Esophagus muscularis mucosa (tissue), 4 donors: ENCODE measurements around the gene CBX2.

Source experiments
- CTCF ChIP-seq, 3 experiments: fragments of 200-600 bp in 2 of 3; fragments of 450-650 bp in 1 of 3; sonication (generic) in 2 of 3; IDR thresholded peaks; one replicate each; pipeline ENCODE4 v1.5.1; 2017 to 2019; ENCODE audit warnings: antibody characterized with exemption in 3 of 3, mild to moderate bottlenecking in 2 of 3, moderate library complexity in 1 of 3
- EP300 ChIP-seq: sonication (generic); formaldehyde crosslinking; IDR thresholded peaks from one replicate; pipeline ENCODE4 v1.6.1; 2017; ENCODE audit warnings: antibody characterized with exemption
- POLR2A ChIP-seq: fragments of 450-650 bp; IDR thresholded peaks from one replicate; pipeline ENCODE4 v1.6.1; 2017; ENCODE audit warnings: antibody characterized with exemption, moderate library complexity, mild to moderate bottlenecking, low read depth
- POLR2AphosphoS5 ChIP-seq, 2 donors: sonication (generic); formaldehyde crosslinking; IDR thresholded peaks; one replicate each; pipeline ENCODE4 v1.6.1; 2017; ENCODE audit warnings: antibody characterized with exemption in 2 of 2

DNA sequence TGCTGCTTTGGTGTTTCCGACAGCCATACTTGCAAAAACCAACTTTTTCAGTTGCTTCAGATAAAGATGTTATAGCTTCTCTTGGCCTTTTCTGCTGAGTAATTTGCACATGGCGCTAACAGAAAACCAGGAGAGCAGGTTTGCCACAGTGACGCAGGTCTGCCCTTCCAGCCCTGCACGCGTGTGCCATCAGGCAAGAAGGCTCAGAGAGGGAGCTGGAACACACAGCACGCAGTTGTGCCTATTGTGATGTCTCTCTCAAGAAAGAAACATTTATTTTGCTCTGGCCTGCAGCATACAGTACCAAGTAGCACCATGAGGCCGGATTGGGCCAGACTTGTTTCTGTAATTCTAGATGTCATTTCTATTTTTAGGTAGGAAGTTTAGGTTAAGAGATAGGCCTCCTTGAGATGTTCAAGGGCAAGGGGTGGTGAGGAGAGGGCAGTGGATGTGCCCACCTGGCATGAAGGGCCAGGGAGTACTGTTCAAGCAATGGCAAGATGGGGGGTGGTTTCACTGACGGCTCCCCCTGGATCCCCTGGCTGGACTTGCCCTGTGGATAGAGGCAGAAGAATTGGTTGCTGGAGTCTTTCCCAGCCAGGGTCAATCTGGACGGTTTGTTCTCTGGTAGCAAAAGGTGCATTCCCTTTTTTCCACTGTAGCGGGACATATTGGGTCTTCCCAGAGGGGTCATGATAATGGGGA lies 1.9 kb downstream of the CBX2 start:
- TF ChIP-seq CTCF (IDR thresholded peaks at IDR 0.05) (no peak), POLR2A (no peak), EP300 (no peak), POLR2AphosphoS5 (IDR thresholded peaks at IDR 0.05) (no peak)
